ENCODE data around the gene EPN2. TPM values are rescaled to one million over a fixed set of nuclear protein-coding genes. Genes with fewer than 3 reads are reported as not detected.
A peak's percentile ranks its signal among the peaks of the same experiment; 100 is the strongest.

The EPN2 gene
- total and polyA plus RNA-seq, 12 donors: 12.0 to 53.8 (median 22.5) TPM

GRCh38 chr17:19383681-19384470 is 146.7 kb downstream of the EPN2 start:
- H3K9me3 ChIP-seq (replicated peaks in 1 of 3): no peaks in the 10 kb centered on the region
- peaks cover 0 to 53% of the 10 kb centered on the region in 2 donors for H3K36me3 ChIP-seq (replicated peaks in 1 of 2)
- peak in 4 of 7 donors; percentile 12 to 51 (median 33) for DNase-seq
- peaks cover 40 to 62% of the 10 kb centered on the region in 2 donors for H3K4me1 ChIP-seq (replicated peaks in 1 of 2)
- TF ChIP-seq POLR2A (IDR thresholded peaks at IDR 0.05) (no peak), CTCF (IDR thresholded peaks at IDR 0.05) (no peak)
- no peaks in the 10 kb centered on the region for H3K27me3 ChIP-seq
- WGBS, 4 donors: 79 to 94% (median 87%) methylated on average over 5 to 6 of the region's 6 CpGs
- intact Hi-C loops (cut with DNase I): no loop called here
- peak overlapping the region in 3 of 5 donors; percentile 26 to 96 (median 91) for H3K27ac ChIP-seq
- H3K4me3 ChIP-seq: no peak overlapping the region

- Histone ChIP-seq H3K36me3 (replicated peaks in 1 of 2) (peaks cover 0 to 47% of the 10 kb centered on the region in 2 donors), H3K27me3 (no peaks in the 10 kb centered on the region), H3K4me1 (replicated peaks in 1 of 2) (peaks cover 38 to 62% of the 10 kb centered on the region in 2 donors), H3K27ac (peak overlapping the region in 3 of 5 donors; percentile 26 to 96 (median 91)), H3K4me3 (no peak overlapping the region), H3K9me3 (replicated peaks in 1 of 3) (no peaks in the 10 kb centered on the region)
- TF ChIP-seq CTCF (IDR thresholded peaks at IDR 0.05) (no peak), POLR2A (IDR thresholded peaks at IDR 0.05) (no peak)
- DNase-seq: peak; percentile 65 to 93 (median 82)
- WGBS, 4 donors: 45 to 72% (median 67%) methylated on average over 3 to 16 of the region's 16 CpGs
- intact Hi-C loops (cut with DNase I): no loop called here
These were observed 147.7 kb downstream of the EPN2 start for GRCh38 chr17:19384723-19385391.

- TF ChIP-seq CTCF (IDR thresholded peaks at IDR 0.05) (no peak), POLR2A (IDR thresholded peaks at IDR 0.05) (no peak)
- WGBS, 4 donors: 80 to 91% (median 82%) methylated on average over 9 of the region's 9 CpGs
- Histone ChIP-seq H3K4me1 (replicated peaks in 1 of 2) (peaks cover 38 to 64% of the 10 kb centered on the region in 2 donors), H3K9me3 (replicated peaks in 1 of 3) (no peaks in the 10 kb centered on the region), H3K36me3 (replicated peaks in 1 of 2) (peaks cover 0 to 40% of the 10 kb centered on the region in 2 donors), H3K27me3 (no peaks in the 10 kb centered on the region), H3K4me3 (no peak overlapping the region), H3K27ac (peak overlapping the region; percentile 66 to 96 (median 73))
- peak in 1 of 7 donors; percentile 5 for DNase-seq
- intact Hi-C loops (cut with DNase I): no loop called here
These were observed 148.4 kb downstream of the EPN2 start for GRCh38 chr17:19385521-19385983.

MicroRNAs within 50 kb of the gene (microRNA counts, 767-probe panel; counts per million panel counts)
- 3,771 to 3,952 counts per million in 2 donors for microRNA hsa-miR-1180

Small RNAs within 50 kb of the gene (microRNA-seq; reads per million reads assigned to microRNA genes)
- gene MIR1180: 472 to 1,593 (median 841) reads per million in 3 donors

Small RNAs within 50 kb of the gene (small RNA-seq; reads per million reads assigned to genes)
- 11.0 to 16.4 reads per million in 2 donors for gene MIR1180

Other genes starting within 250 kb of the EPN2 start
- 1 to 10 TPM; 2.6 to 7.3 (median 4.7) TPM for gene FAM83G, start 232.6 kb upstream of the EPN2 start, total RNA-seq
- gene FAM83G, start 232.6 kb upstream of the EPN2 start, polyA plus RNA-seq: 1 to 10 TPM; 1.8 to 3.5 (median 2.5) TPM
- gene GRAP, start 190.4 kb upstream of the EPN2 start, total RNA-seq: 10 to 100 TPM in 1 of 9 donors, 1 to 10 TPM in 8; 3.5 to 11.7 (median 7.2) TPM
- 10 to 100 TPM in 1 of 3 donors, 1 to 10 TPM in 2; 1.7 to 17.0 (median 8.4) TPM for gene GRAP, start 190.4 kb upstream of the EPN2 start, polyA plus RNA-seq
- gene GRAPL, start 109.8 kb upstream of the EPN2 start, total RNA-seq: 1 to 10 TPM in 7 of 9 donors, under 1 TPM in 2; 0.72 to 9.1 (median 2.9) TPM
- 10 to 100 TPM in 1 of 3 donors, 1 to 10 TPM in 1, under 1 TPM in 1; 0.46 to 10.4 (median 3.2) TPM for gene GRAPL, start 109.8 kb upstream of the EPN2 start, polyA plus RNA-seq
- 10 to 100 TPM; 19.3 to 67.7 (median 29.1) TPM for gene B9D1, start 125.4 kb downstream of the EPN2 start, total RNA-seq
- 10 to 100 TPM; 24.7 to 56.4 (median 37.2) TPM for gene B9D1, start 125.4 kb downstream of the EPN2 start, polyA plus RNA-seq
- gene MAPK7, start 141.1 kb downstream of the EPN2 start, total RNA-seq: 100 to 1,000 TPM in 1 of 9 donors, 10 to 100 TPM in 7, 1 to 10 TPM in 1; 7.6 to 223 (median 46.8) TPM
- gene MAPK7, start 141.1 kb downstream of the EPN2 start, polyA plus RNA-seq: 10 to 100 TPM; 22.6 to 41.3 (median 26.8) TPM
- gene MFAP4, start 149.8 kb downstream of the EPN2 start, total RNA-seq: 10 to 100 TPM in 8 of 9 donors, 1 to 10 TPM in 1; 7.2 to 84.5 (median 29.5) TPM
- 10 to 100 TPM; 36.8 to 53.6 (median 40.1) TPM for gene MFAP4, start 149.8 kb downstream of the EPN2 start, polyA plus RNA-seq
- 1 to 10 TPM in 6 of 9 donors, under 1 TPM in 2, not detected in 1; 0.88 to 4.6 (median 1.8) TPM for gene RNF112, start 173.9 kb downstream of the EPN2 start, total RNA-seq
- 10 to 100 TPM in 1 of 3 donors, 1 to 10 TPM in 2; 2.8 to 35.6 (median 6.4) TPM for gene RNF112, start 173.9 kb downstream of the EPN2 start, polyA plus RNA-seq

Measured in adrenal gland (tissue), 12 donors.